ENCODE results near the gene THOP1. TPM values are rescaled to one million over a fixed set of nuclear protein-coding genes. Genes with fewer than 3 reads are reported as not detected.

THOP1 gene
- total and polyA plus RNA-seq, 4 donors = 23.8 to 71.9 (median 64.6) TPM

Other genes with a start within 250 kb of the THOP1 start
- gene GNG7, start 82.8 kb upstream of the THOP1 start, total RNA-seq = 1 to 10 TPM; 2.4 to 4.5 TPM
- 1 to 10 TPM; 1.6 to 3.1 TPM for gene GNG7, start 82.8 kb upstream of the THOP1 start, polyA plus RNA-seq
- gene DIRAS1, start 64.1 kb upstream of the THOP1 start, total RNA-seq = 1 to 10 TPM in 1 of 2 donors, under 1 TPM in 1; 0.37 to 1.2 TPM
- gene DIRAS1, start 64.1 kb upstream of the THOP1 start, polyA plus RNA-seq = under 1 TPM; 0.42 to 0.73 TPM
- gene SLC39A3, start 45.5 kb upstream of the THOP1 start, total RNA-seq = 10 to 100 TPM; 17.7 to 37.0 TPM
- 10 to 100 TPM; 47.1 to 51.2 TPM for gene SLC39A3, start 45.5 kb upstream of the THOP1 start, polyA plus RNA-seq
- gene SGTA, start 2.2 kb upstream of the THOP1 start, total RNA-seq = 10 to 100 TPM; 33.3 to 48.0 TPM
- gene SGTA, start 2.2 kb upstream of the THOP1 start, polyA plus RNA-seq = 10 to 100 TPM; 55.7 to 64.7 TPM
- gene ZNF554, start 34.4 kb downstream of the THOP1 start, total RNA-seq = 1 to 10 TPM; 5.0 to 8.8 TPM
- gene ZNF554, start 34.4 kb downstream of the THOP1 start, polyA plus RNA-seq = 1 to 10 TPM; 1.1 to 3.1 TPM
- 1 to 10 TPM; 5.0 to 9.6 TPM for gene ZNF555, start 56.0 kb downstream of the THOP1 start, total RNA-seq
- gene ZNF555, start 56.0 kb downstream of the THOP1 start, polyA plus RNA-seq = 1 to 10 TPM; 1.6 to 2.1 TPM
- not detected for gene ZNF556, start 81.8 kb downstream of the THOP1 start, total RNA-seq
- gene ZNF556, start 81.8 kb downstream of the THOP1 start, polyA plus RNA-seq = under 1 TPM; 0.02 to 0.09 TPM
- gene ZNF57, start 115.4 kb downstream of the THOP1 start, total RNA-seq = 1 to 10 TPM; 4.3 to 4.6 TPM
- 1 to 10 TPM; 4.0 to 5.5 TPM for gene ZNF57, start 115.4 kb downstream of the THOP1 start, polyA plus RNA-seq
- 1 to 10 TPM; 3.3 to 6.7 TPM for gene ZNF77, start 159.5 kb downstream of the THOP1 start, total RNA-seq
- gene ZNF77, start 159.5 kb downstream of the THOP1 start, polyA plus RNA-seq = 1 to 10 TPM; 3.0 to 3.2 TPM
- gene TLE6, start 192.1 kb downstream of the THOP1 start, total RNA-seq = 1 to 10 TPM; 6.3 to 8.8 TPM
- 1 to 10 TPM; 6.1 to 8.0 TPM for gene TLE6, start 192.1 kb downstream of the THOP1 start, polyA plus RNA-seq
- 10 to 100 TPM; 39.8 to 47.1 TPM for gene TLE2, start 243.8 kb downstream of the THOP1 start, total RNA-seq
- gene TLE2, start 243.8 kb downstream of the THOP1 start, polyA plus RNA-seq = 10 to 100 TPM; 30.8 to 38.7 TPM

All from lung (tissue), 4 donors.